Measurements from ENCODE around the gene MTFMT. TPM values are rescaled to one million over a fixed set of nuclear protein-coding genes. Genes with fewer than 3 reads are reported as not detected.
"Not testable (repeated sequence)": the region's sequence is repeated elsewhere in the genome, so short reads cannot be mapped to it uniquely, and the experiment has no call there.

The MTFMT gene
- total RNA-seq, 1 experiment from 2014 or later = 32.3 TPM

- Histone ChIP-seq H3K4me3 (ENCODE audit: insufficient read depth, low read depth, low read length) (no peak overlapping the region), H3K36me3 (replicated peaks; ENCODE audit: control insufficient read depth, insufficient read depth, low read length) (no peaks in the 10 kb centered on the region), H3K27me3 (ENCODE audit: control insufficient read depth, insufficient read depth, low read length) (no peaks in the 10 kb centered on the region; the same call in 1 of the 2 replicates)
- no peak for DNase-seq
Measured at GRCh38 chr15:65038428-65038827, 9.0 kb upstream of the MTFMT start.

GRCh38 chr15:65037309-65037708 is 7.9 kb upstream of the MTFMT start:
- Histone ChIP-seq H3K4me3 (ENCODE audit: insufficient read depth, low read depth, low read length) (no peak overlapping the region), H3K27me3 (ENCODE audit: control insufficient read depth, insufficient read depth, low read length) (no peaks in the 10 kb centered on the region)

GRCh38 chr15:65034719-65035118 is 5.3 kb upstream of the MTFMT start:
- Histone ChIP-seq H3K36me3 (replicated peaks; ENCODE audit: control insufficient read depth, insufficient read depth, low read length) (no peaks in the 10 kb centered on the region), H3K27me3 (ENCODE audit: control insufficient read depth, insufficient read depth, low read length) (no peaks in the 10 kb centered on the region), H3K4me3 (ENCODE audit: insufficient read depth, low read depth, low read length) (no peak overlapping the region)
- DNase-seq = no peak

More at GRCh38 chr15:65037309-65037708, 7.9 kb upstream of the MTFMT start:
- no peaks in the 10 kb centered on the region for H3K36me3 ChIP-seq (replicated peaks; ENCODE audit: control insufficient read depth, insufficient read depth, low read length)
- DNase-seq = no peak

GRCh38 chr15:65033659-65034269 is 4.3 kb upstream of the MTFMT start:
- peak; percentile 54 for DNase-seq
- Histone ChIP-seq H3K27me3 (ENCODE audit: control insufficient read depth, insufficient read depth, low read length) (no peaks in the 10 kb centered on the region), H3K4me3 (ENCODE audit: insufficient read depth, low read depth, low read length) (no peak overlapping the region), H3K36me3 (replicated peaks; ENCODE audit: control insufficient read depth, insufficient read depth, low read length) (no peaks in the 10 kb centered on the region)

- Histone ChIP-seq H3K27me3 (ENCODE audit: control insufficient read depth, insufficient read depth, low read length) (no peaks in the 10 kb centered on the region), H3K4me3 (ENCODE audit: insufficient read depth, low read depth, low read length) (no peak overlapping the region), H3K36me3 (replicated peaks; ENCODE audit: control insufficient read depth, insufficient read depth, low read length) (no peaks in the 10 kb centered on the region)
- peak; percentile 81 for DNase-seq
Measured at GRCh38 chr15:65032801-65033537, 3.5 kb upstream of the MTFMT start.

GRCh38 chr15:65029736-65030208 is 333 bp upstream of the MTFMT start:
- no peak for DNase-seq
- H3K4me3 ChIP-seq (ENCODE audit: insufficient read depth, low read depth, low read length) = no peak overlapping the region
- no peaks in the 10 kb centered on the region; the same call in 1 of the 2 replicates for H3K36me3 ChIP-seq (replicated peaks; ENCODE audit: control insufficient read depth, insufficient read depth, low read length)
- no peaks in the 10 kb centered on the region for H3K27me3 ChIP-seq (ENCODE audit: control insufficient read depth, insufficient read depth, low read length)

GRCh38 chr15:65028338-65028737 is 1.1 kb downstream of the MTFMT start:
- no peak for DNase-seq
- Histone ChIP-seq H3K36me3 (replicated peaks; ENCODE audit: control insufficient read depth, insufficient read depth, low read length) (no peaks in the 10 kb centered on the region; the same call in none of the 2 replicates), H3K27me3 (ENCODE audit: control insufficient read depth, insufficient read depth, low read length) (no peaks in the 10 kb centered on the region), H3K4me3 (ENCODE audit: insufficient read depth, low read depth, low read length) (peak overlapping the region; percentile 92)

GRCh38 chr15:65027593-65027992 is 1.8 kb downstream of the MTFMT start:
- no peak overlapping the region for H3K4me3 ChIP-seq (ENCODE audit: insufficient read depth, low read depth, low read length)
- no peak for DNase-seq
- H3K27me3 ChIP-seq (ENCODE audit: control insufficient read depth, insufficient read depth, low read length) = no peaks in the 10 kb centered on the region
- H3K36me3 ChIP-seq (replicated peaks; ENCODE audit: control insufficient read depth, insufficient read depth, low read length) = no peaks in the 10 kb centered on the region; the same call in none of the 2 replicates

- Histone ChIP-seq H3K27me3 (ENCODE audit: control insufficient read depth, insufficient read depth, low read length) (no peaks in the 10 kb centered on the region), H3K36me3 (replicated peaks; ENCODE audit: control insufficient read depth, insufficient read depth, low read length) (no peaks in the 10 kb centered on the region; the same call in none of the 2 replicates), H3K4me3 (ENCODE audit: insufficient read depth, low read depth, low read length) (no peak overlapping the region)
- no peak for DNase-seq
Measured at GRCh38 chr15:65026756-65027155, 2.7 kb downstream of the MTFMT start.

GRCh38 chr15:65021488-65021887 is 8.0 kb downstream of the MTFMT start:
- no peak for DNase-seq
- peaks cover 7% of the 10 kb centered on the region for H3K36me3 ChIP-seq (replicated peaks; ENCODE audit: control insufficient read depth, insufficient read depth, low read length)
- H3K27me3 ChIP-seq (ENCODE audit: control insufficient read depth, insufficient read depth, low read length) = no peaks in the 10 kb centered on the region
- H3K4me3 ChIP-seq (ENCODE audit: insufficient read depth, low read depth, low read length) = no peak overlapping the region

GRCh38 chr15:65020419-65020818 is 9.0 kb downstream of the MTFMT start:
- Histone ChIP-seq H3K4me3 (ENCODE audit: insufficient read depth, low read depth, low read length) (no peak overlapping the region), H3K27me3 (ENCODE audit: control insufficient read depth, insufficient read depth, low read length) (no peaks in the 10 kb centered on the region), H3K36me3 (replicated peaks; ENCODE audit: control insufficient read depth, insufficient read depth, low read length) (peaks cover 7% of the 10 kb centered on the region)
- DNase-seq = no peak

GRCh38 chr15:65011198-65011597 is 18.2 kb downstream of the MTFMT start:
- not testable (repeated sequence) for H3K4me3 ChIP-seq (ENCODE audit: insufficient read depth, low read depth, low read length); DNase-seq; H3K36me3 ChIP-seq (replicated peaks; ENCODE audit: control insufficient read depth, insufficient read depth, low read length); H3K27me3 ChIP-seq (ENCODE audit: control insufficient read depth, insufficient read depth, low read length)

GRCh38 chr15:65008983-65009382 is 20.5 kb downstream of the MTFMT start:
- Histone ChIP-seq H3K36me3 (replicated peaks; ENCODE audit: control insufficient read depth, insufficient read depth, low read length) (no peaks in the 10 kb centered on the region; the same call in 1 of the 2 replicates), H3K4me3 (ENCODE audit: insufficient read depth, low read depth, low read length) (no peak overlapping the region), H3K27me3 (ENCODE audit: control insufficient read depth, insufficient read depth, low read length) (no peaks in the 10 kb centered on the region)
- peak; percentile 40 for DNase-seq

- no peak for DNase-seq
- no peak overlapping the region for H3K4me3 ChIP-seq (ENCODE audit: insufficient read depth, low read depth, low read length)
- no peaks in the 10 kb centered on the region for H3K27me3 ChIP-seq (ENCODE audit: control insufficient read depth, insufficient read depth, low read length)
- no peaks in the 10 kb centered on the region; the same call in 1 of the 2 replicates for H3K36me3 ChIP-seq (replicated peaks; ENCODE audit: control insufficient read depth, insufficient read depth, low read length)
Measured at GRCh38 chr15:65006876-65007275, 22.6 kb downstream of the MTFMT start.

GRCh38 chr15:65004993-65005392 is 24.4 kb downstream of the MTFMT start:
- no peaks in the 10 kb centered on the region for H3K27me3 ChIP-seq (ENCODE audit: control insufficient read depth, insufficient read depth, low read length)
- no peak overlapping the region for H3K4me3 ChIP-seq (ENCODE audit: insufficient read depth, low read depth, low read length)
- no peaks in the 10 kb centered on the region; the same call in 1 of the 2 replicates for H3K36me3 ChIP-seq (replicated peaks; ENCODE audit: control insufficient read depth, insufficient read depth, low read length)
- no peak for DNase-seq

Data from H7 (cell line).